ENCODE measurements around the gene STAC.

DNA sequence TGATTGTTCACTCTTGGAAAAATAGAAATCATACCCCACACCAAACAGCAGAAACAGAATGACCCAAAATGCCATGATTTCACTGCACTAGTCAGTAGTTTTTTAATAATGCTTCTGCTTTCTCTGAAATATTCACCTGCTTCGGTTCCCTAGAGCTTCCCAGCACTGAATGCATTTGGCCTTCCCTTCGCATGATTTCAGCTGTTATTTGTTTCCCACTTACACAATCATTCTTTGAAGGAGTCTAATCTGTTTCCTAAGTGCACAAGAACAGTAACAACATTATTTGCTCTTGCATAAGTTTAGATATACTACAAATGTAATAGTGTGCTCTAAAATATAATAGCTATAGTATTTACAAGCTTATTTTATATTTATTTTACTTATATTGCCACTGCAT, 178.7 kb downstream of the STAC start:
- no peak for TF ChIP-seq TAF1 (conservative IDR thresholded peaks at IDR 0.05)
- TF ChIP-seq, protein P1, sequence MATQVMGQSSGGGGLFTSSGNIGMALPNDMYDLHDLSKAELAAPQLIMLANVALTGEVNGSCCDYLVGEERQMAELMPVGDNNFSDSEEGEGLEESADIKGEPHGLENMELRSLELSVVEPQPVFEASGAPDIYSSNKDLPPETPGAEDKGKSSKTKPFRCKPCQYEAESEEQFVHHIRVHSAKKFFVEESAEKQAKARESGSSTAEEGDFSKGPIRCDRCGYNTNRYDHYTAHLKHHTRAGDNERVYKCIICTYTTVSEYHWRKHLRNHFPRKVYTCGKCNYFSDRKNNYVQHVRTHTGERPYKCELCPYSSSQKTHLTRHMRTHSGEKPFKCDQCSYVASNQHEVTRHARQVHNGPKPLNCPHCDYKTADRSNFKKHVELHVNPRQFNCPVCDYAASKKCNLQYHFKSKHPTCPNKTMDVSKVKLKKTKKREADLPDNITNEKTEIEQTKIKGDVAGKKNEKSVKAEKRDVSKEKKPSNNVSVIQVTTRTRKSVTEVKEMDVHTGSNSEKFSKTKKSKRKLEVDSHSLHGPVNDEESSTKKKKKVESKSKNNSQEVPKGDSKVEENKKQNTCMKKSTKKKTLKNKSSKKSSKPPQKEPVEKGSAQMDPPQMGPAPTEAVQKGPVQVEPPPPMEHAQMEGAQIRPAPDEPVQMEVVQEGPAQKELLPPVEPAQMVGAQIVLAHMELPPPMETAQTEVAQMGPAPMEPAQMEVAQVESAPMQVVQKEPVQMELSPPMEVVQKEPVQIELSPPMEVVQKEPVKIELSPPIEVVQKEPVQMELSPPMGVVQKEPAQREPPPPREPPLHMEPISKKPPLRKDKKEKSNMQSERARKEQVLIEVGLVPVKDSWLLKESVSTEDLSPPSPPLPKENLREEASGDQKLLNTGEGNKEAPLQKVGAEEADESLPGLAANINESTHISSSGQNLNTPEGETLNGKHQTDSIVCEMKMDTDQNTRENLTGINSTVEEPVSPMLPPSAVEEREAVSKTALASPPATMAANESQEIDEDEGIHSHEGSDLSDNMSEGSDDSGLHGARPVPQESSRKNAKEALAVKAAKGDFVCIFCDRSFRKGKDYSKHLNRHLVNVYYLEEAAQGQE (IDR thresholded peaks at IDR 0.05) = no peak
- no peak for TF ChIP-seq RAD21 (IDR thresholded peaks at IDR 0.05)
- TF ChIP-seq, protein P2, sequence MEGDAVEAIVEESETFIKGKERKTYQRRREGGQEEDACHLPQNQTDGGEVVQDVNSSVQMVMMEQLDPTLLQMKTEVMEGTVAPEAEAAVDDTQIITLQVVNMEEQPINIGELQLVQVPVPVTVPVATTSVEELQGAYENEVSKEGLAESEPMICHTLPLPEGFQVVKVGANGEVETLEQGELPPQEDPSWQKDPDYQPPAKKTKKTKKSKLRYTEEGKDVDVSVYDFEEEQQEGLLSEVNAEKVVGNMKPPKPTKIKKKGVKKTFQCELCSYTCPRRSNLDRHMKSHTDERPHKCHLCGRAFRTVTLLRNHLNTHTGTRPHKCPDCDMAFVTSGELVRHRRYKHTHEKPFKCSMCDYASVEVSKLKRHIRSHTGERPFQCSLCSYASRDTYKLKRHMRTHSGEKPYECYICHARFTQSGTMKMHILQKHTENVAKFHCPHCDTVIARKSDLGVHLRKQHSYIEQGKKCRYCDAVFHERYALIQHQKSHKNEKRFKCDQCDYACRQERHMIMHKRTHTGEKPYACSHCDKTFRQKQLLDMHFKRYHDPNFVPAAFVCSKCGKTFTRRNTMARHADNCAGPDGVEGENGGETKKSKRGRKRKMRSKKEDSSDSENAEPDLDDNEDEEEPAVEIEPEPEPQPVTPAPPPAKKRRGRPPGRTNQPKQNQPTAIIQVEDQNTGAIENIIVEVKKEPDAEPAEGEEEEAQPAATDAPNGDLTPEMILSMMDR (IDR thresholded peaks at IDR 0.05; ENCODE audit: low read depth, low read length, missing input control) = no peak
- TF ChIP-seq, protein P3, sequence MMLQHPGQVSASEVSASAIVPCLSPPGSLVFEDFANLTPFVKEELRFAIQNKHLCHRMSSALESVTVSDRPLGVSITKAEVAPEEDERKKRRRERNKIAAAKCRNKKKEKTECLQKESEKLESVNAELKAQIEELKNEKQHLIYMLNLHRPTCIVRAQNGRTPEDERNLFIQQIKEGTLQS (IDR thresholded peaks at IDR 0.05) = no peak
- no peak for TF ChIP-seq GABPA (IDR thresholded peaks at IDR 0.05 in 1 of 2, conservative IDR thresholded peaks at IDR 0.05 in 1 of 2)
- TF ChIP-seq, protein P4, sequence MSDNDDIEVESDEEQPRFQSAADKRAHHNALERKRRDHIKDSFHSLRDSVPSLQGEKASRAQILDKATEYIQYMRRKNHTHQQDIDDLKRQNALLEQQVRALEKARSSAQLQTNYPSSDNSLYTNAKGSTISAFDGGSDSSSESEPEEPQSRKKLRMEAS (IDR thresholded peaks at IDR 0.05) = no peak
